PC-9 (cell line): ENCODE data around the gene OR8H2.

Source experiments
- EZH2 ChIP-seq: fragments of 200-600 bp; sonication (generic); IDR thresholded peaks from 2 replicates; pipeline ENCODE4 v1.8.0; 2017; ENCODE audit warnings: antibody characterized with exemption, low read depth
- TF ChIP-seq, protein P1 (sequence below): fragments of 200-600 bp; sonication (generic); conservative IDR thresholded peaks from 2 replicates; pipeline ENCODE4 v1.6.1; 2017; ENCODE audit warnings: mixed run types, antibody characterized with exemption, mild to moderate bottlenecking, moderate library complexity

DNA sequence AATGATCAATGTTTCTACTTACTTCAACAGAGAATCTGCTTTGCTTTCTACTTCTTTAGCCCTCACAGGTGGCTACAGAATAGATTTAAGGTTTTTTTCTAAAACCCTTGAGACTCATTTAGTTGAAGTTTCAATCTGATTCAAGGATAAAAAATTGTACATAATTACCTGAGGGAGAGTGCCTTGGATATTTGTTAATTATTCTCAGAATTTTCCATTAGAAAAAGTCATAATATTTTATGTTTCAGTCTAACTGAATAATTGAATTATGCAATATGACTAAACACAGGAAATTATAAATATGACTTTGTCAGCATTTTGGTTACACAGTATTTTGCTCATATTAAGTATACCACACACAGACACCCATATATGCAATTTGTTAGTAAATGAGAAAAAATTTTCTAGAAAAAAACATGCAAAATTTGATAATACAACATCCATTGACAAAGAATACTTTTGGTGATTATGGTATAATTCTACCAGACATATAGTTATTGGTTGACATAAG, 36.7 kb downstream of the OR8H2 start, which contains the start of gene OR8J3:
- TF ChIP-seq, protein P1, sequence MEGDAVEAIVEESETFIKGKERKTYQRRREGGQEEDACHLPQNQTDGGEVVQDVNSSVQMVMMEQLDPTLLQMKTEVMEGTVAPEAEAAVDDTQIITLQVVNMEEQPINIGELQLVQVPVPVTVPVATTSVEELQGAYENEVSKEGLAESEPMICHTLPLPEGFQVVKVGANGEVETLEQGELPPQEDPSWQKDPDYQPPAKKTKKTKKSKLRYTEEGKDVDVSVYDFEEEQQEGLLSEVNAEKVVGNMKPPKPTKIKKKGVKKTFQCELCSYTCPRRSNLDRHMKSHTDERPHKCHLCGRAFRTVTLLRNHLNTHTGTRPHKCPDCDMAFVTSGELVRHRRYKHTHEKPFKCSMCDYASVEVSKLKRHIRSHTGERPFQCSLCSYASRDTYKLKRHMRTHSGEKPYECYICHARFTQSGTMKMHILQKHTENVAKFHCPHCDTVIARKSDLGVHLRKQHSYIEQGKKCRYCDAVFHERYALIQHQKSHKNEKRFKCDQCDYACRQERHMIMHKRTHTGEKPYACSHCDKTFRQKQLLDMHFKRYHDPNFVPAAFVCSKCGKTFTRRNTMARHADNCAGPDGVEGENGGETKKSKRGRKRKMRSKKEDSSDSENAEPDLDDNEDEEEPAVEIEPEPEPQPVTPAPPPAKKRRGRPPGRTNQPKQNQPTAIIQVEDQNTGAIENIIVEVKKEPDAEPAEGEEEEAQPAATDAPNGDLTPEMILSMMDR: no peak
- no peak for TF ChIP-seq EZH2
